Esophagus squamous epithelium (tissue), 4 donors: ENCODE measurements around the gene EGFR.

ENCODE experiments used
- CTCF ChIP-seq, 6 experiments: fragments of 450-650 bp in 4 of 6; fragments of 200-600 bp in 2 of 6; sonication (generic) in 2 of 6; IDR thresholded peaks; one replicate each; pipeline ENCODE4 v1.5.1; 2016 to 2019; ENCODE audit warnings: antibody characterized with exemption in 6 of 6, mild to moderate bottlenecking in 4 of 6, moderate library complexity in 4 of 6
- POLR2A ChIP-seq, 4 donors: fragments of 450-650 bp; IDR thresholded peaks; one replicate each; pipeline ENCODE4 v1.6.1; 2017; ENCODE audit warnings: antibody characterized with exemption in 4 of 4, mild to moderate bottlenecking in 4 of 4, moderate library complexity in 3 of 4

GRCh38 chr7:55112056-55112455 is 93.2 kb downstream of the EGFR start:
- TF ChIP-seq CTCF (IDR thresholded peaks at IDR 0.05), result no peak
- TF ChIP-seq POLR2A (IDR thresholded peaks at IDR 0.05), result no peak
